Smooth muscle cell (in vitro differentiated cells): ENCODE data around the gene TRIM65. TPM values are rescaled to one million over a fixed set of nuclear protein-coding genes. Genes with fewer than 3 reads are reported as not detected.

ENCODE experiments used
- DNase-seq: peaks from one replicate; lab custom pipeline; 2025; ENCODE audit not compliant: unreplicated experiment; lab: John Stamatoyannopoulos, UW
- H2AFZ ChIP-seq: fragments of 200-600 bp; sonication (generic); 2 replicates; pipeline ENCODE4 v1.6.0; 2016; ENCODE audit warnings: antibody characterized with exemption, low read depth, mild to moderate bottlenecking
- H3F3A ChIP-seq: fragments of 200-600 bp; sonication (generic); 2 replicates; pipeline ENCODE4 v1.6.0; 2017; ENCODE audit warnings: antibody characterized with exemption, low read depth
- H3K27ac ChIP-seq: fragments of 200-600 bp; sonication (generic); 2 replicates; pipeline ENCODE4 v1.5.1; 2016; ENCODE audit warnings: low read depth, mild to moderate bottlenecking
- H3K27me3 ChIP-seq: fragments of 200-600 bp; sonication (generic); 2 replicates; pipeline ENCODE4 v1.6.1; 2016; ENCODE audit warnings: low read depth, mild to moderate bottlenecking
- H3K36me3 ChIP-seq: fragments of 200-600 bp; sonication (generic); 2 replicates; pipeline ENCODE4 v1.5.1; 2016; ENCODE audit warnings: low read depth
- H3K4me1 ChIP-seq: fragments of 200-600 bp; sonication (generic); 2 replicates; pipeline ENCODE4 v1.5.1; 2016; ENCODE audit warnings: low read depth
- H3K4me2 ChIP-seq: fragments of 200-600 bp; sonication (generic); 2 replicates; pipeline ENCODE4 v1.6.0; 2016; ENCODE audit warnings: mild to moderate bottlenecking
- H3K4me3 ChIP-seq: fragments of 200-600 bp; sonication (generic); 2 replicates; pipeline ENCODE4 v1.5.1; 2016; ENCODE audit warnings: mild to moderate bottlenecking
- H3K79me2 ChIP-seq: fragments of 200-600 bp; sonication (generic); 2 replicates; pipeline ENCODE4 v1.6.0; 2016; ENCODE audit warnings: low read depth, mild to moderate bottlenecking
- H3K9ac ChIP-seq: fragments of 200-600 bp; sonication (generic); 2 replicates; pipeline ENCODE4 v1.6.0; 2016; ENCODE audit warnings: low read depth
- H3K9me3 ChIP-seq: fragments of 200-600 bp; sonication (generic); replicated peaks from 2 replicates; pipeline ENCODE4 v1.5.1; 2016; ENCODE audit warnings: low read depth
- H4K20me1 ChIP-seq: fragments of 200-600 bp; sonication (generic); 2 replicates; pipeline ENCODE4 v1.6.0; 2016; ENCODE audit warnings: low read depth
- CTCF ChIP-seq: fragments of 200-600 bp; sonication (generic); IDR thresholded peaks from 2 replicates; pipeline ENCODE4 v1.5.1; 2017; ENCODE audit warnings: borderline replicate concordance, mild to moderate bottlenecking, antibody characterized with exemption; ENCODE audit not compliant: insufficient read depth, poor library complexity, severe bottlenecking
- WGBS: methylation state at CpG from one replicate; pipeline ENCODE4 v1.1.7; 2016; ENCODE audit warnings: low lambda C conversion rate; 5-methylcytosine and 5-hydroxymethylcytosine counted together
- polyA plus RNA-seq: library from polyadenylated mRNA; unstranded; fragments of >200 nt; fragmentation: Nextera tagmentation; extraction: Ambion mirVana; gene quantifications from 2 replicates; pipeline ENCODE4 v1.2.1, GENCODE V29; 2016
- total RNA-seq: library from RNA; depleted of rRNA; stranded (reverse); fragments of >200 nt; gene quantifications from 2 replicates; pipeline ENCODE4 v1.2.3, GENCODE V29; 2014

TRIM65 gene
- total and polyA plus RNA-seq, 2 experiments from 2014 or later: 13.3 to 17.4 TPM

- Histone ChIP-seq H3K27ac (no peak overlapping the region), H3K9ac (no peak overlapping the region), H3K4me3 (no peak overlapping the region), H3K79me2 (peaks cover 6% of the 10 kb centered on the region), H2AFZ (no peak overlapping the region), H3K27me3 (no peaks in the 10 kb centered on the region), H4K20me1 (peaks cover 16% of the 10 kb centered on the region), H3K4me1 (peaks cover 8% of the 10 kb centered on the region), H3K36me3 (no peaks in the 10 kb centered on the region), H3K9me3 (no peaks in the 10 kb centered on the region), H3K4me2 (no peak overlapping the region), H3F3A (peaks cover 10% of the 10 kb centered on the region)
- no peak for TF ChIP-seq CTCF
- no peak for DNase-seq
- WGBS: 95% methylated on average over 12 of the region's 12 CpGs
These were observed 45.6 kb downstream of the TRIM65 start for GRCh38 chr17:75850928-75851692.

- Histone ChIP-seq H3K9ac (no peak overlapping the region), H3K4me1 (peaks cover 11% of the 10 kb centered on the region), H2AFZ (no peak overlapping the region), H4K20me1 (peaks cover 16% of the 10 kb centered on the region), H3F3A (peaks cover 10% of the 10 kb centered on the region), H3K79me2 (peaks cover 6% of the 10 kb centered on the region), H3K4me2 (no peak overlapping the region), H3K36me3 (no peaks in the 10 kb centered on the region), H3K9me3 (no peaks in the 10 kb centered on the region), H3K4me3 (no peak overlapping the region), H3K27ac (no peak overlapping the region), H3K27me3 (no peaks in the 10 kb centered on the region)
- no peak for DNase-seq
- 96% methylated on average over 9 of the region's 9 CpGs for WGBS
- no peak for TF ChIP-seq CTCF
These were observed 47.0 kb downstream of the TRIM65 start for GRCh38 chr17:75849724-75850123.

- H3K4me2 ChIP-seq: no peak overlapping the region
- H3K27ac ChIP-seq: no peak overlapping the region
- peaks cover 7% of the 10 kb centered on the region for H3K4me1 ChIP-seq
- 98% methylated on average over 11 of the region's 11 CpGs for WGBS
- no peak for DNase-seq
- no peak overlapping the region for H2AFZ ChIP-seq
- no peaks in the 10 kb centered on the region for H3K27me3 ChIP-seq
- peaks cover 15% of the 10 kb centered on the region for H4K20me1 ChIP-seq
- peaks cover 6% of the 10 kb centered on the region for H3K79me2 ChIP-seq
- no peak overlapping the region for H3K9ac ChIP-seq
- H3K9me3 ChIP-seq: no peaks in the 10 kb centered on the region
- H3K36me3 ChIP-seq: no peaks in the 10 kb centered on the region
- H3F3A ChIP-seq: peaks cover 5% of the 10 kb centered on the region
- no peak overlapping the region for H3K4me3 ChIP-seq
- TF ChIP-seq CTCF: no peak
These were observed 47.5 kb downstream of the TRIM65 start for GRCh38 chr17:75849279-75849646.
